Heart right ventricle (tissue), 16 donors: ENCODE data around the gene HMCN1. TPM values are rescaled to one million over a fixed set of nuclear protein-coding genes. Genes with fewer than 3 reads are reported as not detected.

Experiments
- ATAC-seq, 8 donors: fragments of 200-7000 bp; cut with Tn5 transposase; one replicate each; pipeline ENCODE4 v1.9.1; 2020; ENCODE audit warnings: mild to moderate bottlenecking in 8 of 8, moderate library complexity in 8 of 8, moderate number of reproducible peaks in 1 of 8
- DNase-seq, 2 donors: peaks; one replicate each; pipeline ENCODE4 v3.0.0-alpha.2; 2020
- H3K27ac ChIP-seq, 10 donors: fragments of 200-600 bp; sonication (generic) in 2 of 10; one replicate each; pipeline versions ENCODE4 v1.5.0 to v1.8.0; 2020 to 2022; ENCODE audit warnings: mild to moderate bottlenecking in 3 of 10
- H3K27me3 ChIP-seq, 7 donors: fragments of 200-600 bp; one replicate each; pipeline ENCODE4 v1.8.0; 2021 to 2022; ENCODE audit warnings: mild to moderate bottlenecking in 2 of 7
- H3K36me3 ChIP-seq, 9 donors: fragments of 200-600 bp; sonication (generic) in 1 of 9; one replicate each; pipeline versions ENCODE4 v1.5.0 to v1.8.0; 2020 to 2022; ENCODE audit warnings: mild to moderate bottlenecking in 2 of 9
- H3K4me1 ChIP-seq, 9 donors: fragments of 200-600 bp; sonication (generic) in 1 of 9; one replicate each; pipeline versions ENCODE4 v1.5.0 to v1.8.0; 2020 to 2022; ENCODE audit warnings: mild to moderate bottlenecking in 4 of 9
- H3K4me3 ChIP-seq, 10 donors: fragments of 200-600 bp; sonication (generic) in 2 of 10; one replicate each; pipeline versions ENCODE4 v1.5.0 to v1.8.0; 2020 to 2022; ENCODE audit warnings: mild to moderate bottlenecking in 7 of 10, moderate library complexity in 2 of 10
- H3K9me3 ChIP-seq, 11 donors: fragments of 200-600 bp in 10 of 11; sonication (generic) in 2 of 11; one replicate each; pipeline versions ENCODE4 v1.5.0 to v1.8.0; 2013 to 2022; ENCODE audit warnings: mild to moderate bottlenecking in 2 of 11, control low read depth in 1 of 11, moderate library complexity in 1 of 11
- CTCF ChIP-seq, 9 donors: fragments of 200-600 bp; sonication (generic) in 2 of 9; IDR thresholded peaks; one replicate each; pipeline versions ENCODE4 v1.5.0 to v1.8.0; 2021 to 2022; ENCODE audit warnings: antibody characterized with exemption in 9 of 9, mild to moderate bottlenecking in 5 of 9, moderate library complexity in 1 of 9
- WGBS, 2 donors: extraction: QIAGEN DNeasy Blood & Tissue Kit; methylation state at CpG; one replicate each; pipeline ENCODE4 v1.1.7; 2013; ENCODE audit warnings: inconsistent platforms in 1 of 2; 5-methylcytosine and 5-hydroxymethylcytosine counted together
- intact Hi-C, 10 donors: fragments of 100-400 bp; cut with DNase I; formaldehyde crosslinking; loops; one replicate each; pipeline versions ENCODE4 v1.11.1 to v1.14.2; 2022
- polyA plus RNA-seq, 2 donors: library from polyadenylated mRNA; stranded (reverse); fragments of 200-250 nt; gene quantifications; one replicate each; pipeline ENCODE4 v1.2.3, GENCODE V29; 2013
- total RNA-seq, 10 donors: library from RNA; stranded (reverse); fragmentation: NEBNext Ultra II Directional in 3 of 10; extraction: Animal tissue kit (Norgen Biotek cat#: 25700) in 3 of 10; gene quantifications; one replicate each; pipeline versions ENCODE4 v1.2.1 to v1.2.4, GENCODE V29; 2021 to 2023
- donor health status: Arrhythmogenic right ventricular cardiomyopathy.
- donor health status: ischemic (EF 13 %, LVEDD 7.1; RV severe dilation, severe dysfunction).
- donor health status: healthy with polysubstance abuse.
- donor health status: DM: no; HTN: yes; CAD: no.
- donor health status: DM: no; HTN: no; CAD: no.
- donor health status: ischemic (EF 25% LVEDD 6.9; RV normal size, moderate dysfunction).
- donor health status: ischemic (EF 25% LVEDD 5.7; RV mildly dilated, moderate dysfunction).
- donor health status: healthy.
- donor health status: DM: yes; HTN: yes; CAD: no.
- donor health status: Ischemic cardiomyopathy.
- donor health status: ischemic (EF 35%, LVEDD 5.7; RV mildly dilated, moderate dysfunction).
- donor health status: nonischemic (EF 11% LVEDD 7.7; RV severe dilation, severe dysfunction).
- donor health status: DM: yes; HTN: yes; CAD: no.
- donor health status: PGD.
- donor health status: ischemic (EF 29% LVEDD 5.4; RV normal size, mild dysfunction).
- donor health status: nonischemic (EF 23%, LVEDD 6.1; RV moderate dilation, normal function).

Gene HMCN1
- total and polyA plus RNA-seq, 12 donors, result 3.4 to 12.4 (median 6.2) TPM

DNA sequence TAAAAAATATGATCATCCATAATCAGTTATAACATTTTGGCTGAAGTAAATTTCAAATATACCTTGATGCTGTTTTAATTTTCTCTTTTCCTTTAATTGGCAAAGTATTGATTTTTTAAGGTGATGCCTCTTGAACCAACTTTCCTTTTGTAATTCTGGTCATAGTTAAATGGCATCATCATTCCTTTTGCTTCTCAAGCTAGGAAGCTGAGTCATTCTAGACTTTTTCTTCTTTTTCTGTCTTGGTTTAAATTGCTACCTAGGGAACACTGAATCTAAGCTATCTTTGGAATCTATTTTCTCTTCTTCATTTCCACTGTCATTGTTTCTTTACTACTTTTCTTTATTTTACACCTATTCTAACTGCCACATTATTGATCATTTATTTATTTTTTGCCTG is 162.7 kb downstream of the HMCN1 start:
- Histone ChIP-seq H3K9me3 (peaks cover 0 to 9% (median 0%) of the 10 kb centered on the region in 11 donors), H3K27ac (no peak overlapping the region), H3K36me3 (no peaks in the 10 kb centered on the region), H3K4me1 (peaks cover 0 to 5% (median 0%) of the 10 kb centered on the region in 9 donors), H3K27me3 (no peaks in the 10 kb centered on the region), H3K4me3 (no peak overlapping the region)
- TF ChIP-seq CTCF (IDR thresholded peaks at IDR 0.05), result no peak
- DNase-seq (no peak), ATAC-seq (no peak)
- intact Hi-C loops, result no loop called here

- no peaks in the 10 kb centered on the region for H3K27me3 ChIP-seq
- intact Hi-C loops, result no loop called here
- H3K9me3 ChIP-seq, result no peaks in the 10 kb centered on the region
- no peak for TF ChIP-seq CTCF (IDR thresholded peaks at IDR 0.05)
- H3K4me1 ChIP-seq, result no peaks in the 10 kb centered on the region
- 74 to 84% methylated on average over 1 of the region's 1 CpG for WGBS, 2 donors
- no peak overlapping the region for H3K4me3 ChIP-seq
- no peak overlapping the region for H3K27ac ChIP-seq
- ATAC-seq, result no peak
- no peak for DNase-seq
- peaks cover 0 to 16% (median 0%) of the 10 kb centered on the region in 9 donors for H3K36me3 ChIP-seq
Observed at GRCh38 chr1:185906186-185906585, 172.0 kb downstream of the HMCN1 start.

- DNase-seq (no peak), ATAC-seq (no peak)
- Histone ChIP-seq H3K27me3 (no peaks in the 10 kb centered on the region), H3K4me3 (no peak overlapping the region), H3K4me1 (no peaks in the 10 kb centered on the region), H3K27ac (no peak overlapping the region), H3K9me3 (no peaks in the 10 kb centered on the region), H3K36me3 (peaks cover 0 to 23% (median 0%) of the 10 kb centered on the region in 9 donors)
- WGBS, 2 donors, result 65 to 70% methylated on average over 2 of the region's 2 CpGs
- TF ChIP-seq CTCF (IDR thresholded peaks at IDR 0.05), result no peak
- intact Hi-C loops, result no loop called here
Observed at GRCh38 chr1:185907246-185907645, 173.1 kb downstream of the HMCN1 start.

DNA sequence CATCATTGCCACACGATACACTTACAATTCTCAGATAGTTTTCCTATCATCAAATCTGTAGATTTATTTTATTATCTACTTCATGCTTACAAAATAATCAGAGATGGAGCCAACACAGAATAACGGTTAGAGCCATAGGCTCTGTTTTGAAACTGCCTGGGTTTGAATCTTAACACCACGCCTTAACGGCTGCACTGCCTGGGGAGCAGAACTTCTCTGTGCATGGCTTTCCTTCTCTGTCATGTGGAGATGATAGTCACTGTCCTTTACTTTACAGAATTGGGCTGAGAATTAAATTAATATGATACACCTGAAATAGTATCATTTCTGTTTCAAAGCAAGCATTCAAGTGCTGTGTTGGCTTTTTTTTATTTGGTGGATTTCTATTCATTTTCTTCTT is 177.8 kb downstream of the HMCN1 start:
- WGBS, 2 donors, result 74 to 80% methylated on average over 4 of the region's 4 CpGs
- TF ChIP-seq CTCF (IDR thresholded peaks at IDR 0.05), result no peak

More for the DNA sequence above, 177.8 kb downstream of the HMCN1 start:
- ATAC-seq (no peak), DNase-seq (no peak)
- Histone ChIP-seq H3K36me3 (peaks cover 0 to 23% (median 0%) of the 10 kb centered on the region in 9 donors), H3K27me3 (no peaks in the 10 kb centered on the region), H3K4me1 (no peaks in the 10 kb centered on the region), H3K9me3 (no peaks in the 10 kb centered on the region), H3K27ac (no peak overlapping the region), H3K4me3 (no peak overlapping the region)
- intact Hi-C loops, result no loop called here
